ENCODE measurements around the gene CASP2.
"Not testable (repeated sequence)": the region's sequence is repeated elsewhere in the genome, so short reads cannot be mapped to it uniquely, and the experiment has no call there.

Gene CASP2

DNA sequence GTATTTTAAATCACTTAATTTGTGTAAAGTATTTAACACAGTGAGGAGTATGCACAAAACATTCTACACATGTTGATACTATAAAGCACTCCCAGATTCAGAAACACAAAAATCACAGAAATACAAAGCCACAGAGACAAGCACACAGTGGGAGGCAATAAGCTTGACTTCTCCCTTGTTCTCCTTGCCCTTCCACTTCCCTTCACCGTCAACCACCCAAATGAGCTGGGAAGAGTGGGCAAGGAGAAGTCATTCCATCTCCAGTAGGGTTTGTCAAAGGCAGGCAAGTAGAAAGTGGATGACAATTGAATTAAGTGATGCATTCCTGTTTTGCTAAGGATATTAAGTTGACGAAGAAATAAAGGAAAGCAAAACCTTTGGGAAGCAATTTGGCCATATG lies 7.6 kb upstream of the CASP2 start:
- Mint-ChIP-seq H3K27me3 (no peaks in the 10 kb centered on the region), H3K4me1 (peaks cover 40% of the 10 kb centered on the region), H3K27ac (peak overlapping the region; percentile 92), H3K36me3 (ENCODE audit: low read depth) (no peaks in the 10 kb centered on the region), H3K4me3 (peak overlapping the region; percentile 75), H3K9me3 (no peaks in the 10 kb centered on the region)
- no peak for DNase-seq
- no peak for ATAC-seq

DNA sequence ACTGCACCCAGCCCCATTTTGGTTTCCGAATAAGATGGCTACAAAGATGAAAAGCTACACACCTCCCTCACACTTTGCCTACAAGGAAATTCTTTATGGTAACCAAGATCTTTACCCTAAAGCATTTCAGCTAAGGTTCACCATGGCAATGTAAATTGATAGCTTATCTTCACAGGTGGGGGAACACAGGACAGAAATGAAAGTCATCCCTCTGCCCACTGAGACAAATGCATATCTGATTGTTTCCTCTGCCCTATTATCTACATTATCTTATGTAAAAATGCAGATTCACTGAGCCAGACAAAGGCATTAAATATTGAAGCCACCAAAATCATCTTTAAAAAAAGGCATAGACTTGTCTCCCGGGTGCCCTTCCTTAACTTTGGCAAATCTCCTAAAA lies 6.6 kb upstream of the CASP2 start:
- Mint-ChIP-seq H3K36me3 (ENCODE audit: low read depth) (no peaks in the 10 kb centered on the region), H3K4me3 (no peak overlapping the region), H3K27me3 (no peaks in the 10 kb centered on the region), H3K4me1 (peaks cover 40% of the 10 kb centered on the region), H3K9me3 (no peaks in the 10 kb centered on the region), H3K27ac (no peak overlapping the region)
- DNase-seq (no peak), ATAC-seq (no peak)

DNA sequence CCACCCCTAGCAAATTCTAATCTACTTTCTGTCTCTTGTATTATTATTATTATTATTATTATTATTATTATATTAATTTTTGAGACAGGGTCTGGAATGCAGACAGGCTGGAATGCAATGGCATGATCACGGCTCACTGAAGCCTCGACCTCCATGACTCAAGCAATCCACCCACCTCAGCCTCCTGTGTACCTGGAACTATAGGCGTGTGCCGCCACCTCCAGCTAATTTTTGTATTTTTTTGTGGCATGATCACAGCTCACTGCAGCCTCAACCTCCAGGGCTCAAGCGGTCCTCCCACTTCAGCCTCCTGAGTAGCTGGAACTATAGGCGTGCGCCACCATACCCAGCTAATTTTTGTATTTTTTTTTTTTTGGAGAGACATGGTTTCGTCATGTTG lies 6.0 kb upstream of the CASP2 start:
- Mint-ChIP-seq H3K4me3 (no peak overlapping the region), H3K36me3 (ENCODE audit: low read depth) (no peaks in the 10 kb centered on the region), H3K27ac (no peak overlapping the region), H3K27me3 (no peaks in the 10 kb centered on the region), H3K4me1 (peaks cover 45% of the 10 kb centered on the region), H3K9me3 (no peaks in the 10 kb centered on the region)
- no peak for DNase-seq
- ATAC-seq: no peak

DNA sequence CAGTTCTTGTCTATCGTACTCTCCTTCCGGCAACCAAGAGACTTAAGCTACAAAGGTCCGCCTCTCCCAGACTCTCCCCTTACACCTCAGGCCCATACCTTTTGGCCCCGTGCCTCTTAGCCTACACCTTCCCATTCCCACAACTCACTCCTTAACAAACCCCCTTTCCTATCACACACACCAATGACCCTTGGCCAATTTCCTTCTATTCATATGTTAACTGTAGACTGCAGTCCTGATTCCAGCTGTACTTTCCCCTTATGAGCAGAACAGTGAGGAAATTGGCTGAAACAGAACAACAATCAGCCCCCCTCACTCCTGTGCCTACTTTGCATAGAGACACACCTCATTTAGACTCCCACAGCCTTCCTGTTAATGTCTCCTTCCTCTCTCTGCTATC lies 4.8 kb upstream of the CASP2 start:
- ATAC-seq: no peak
- Mint-ChIP-seq H3K9me3 (peaks cover 5% of the 10 kb centered on the region), H3K4me1 (peaks cover 54% of the 10 kb centered on the region), H3K4me3 (no peak overlapping the region), H3K27me3 (no peaks in the 10 kb centered on the region), H3K36me3 (ENCODE audit: low read depth) (peaks cover 2% of the 10 kb centered on the region), H3K27ac (peak overlapping the region; percentile 1)
- no peak for DNase-seq

DNA sequence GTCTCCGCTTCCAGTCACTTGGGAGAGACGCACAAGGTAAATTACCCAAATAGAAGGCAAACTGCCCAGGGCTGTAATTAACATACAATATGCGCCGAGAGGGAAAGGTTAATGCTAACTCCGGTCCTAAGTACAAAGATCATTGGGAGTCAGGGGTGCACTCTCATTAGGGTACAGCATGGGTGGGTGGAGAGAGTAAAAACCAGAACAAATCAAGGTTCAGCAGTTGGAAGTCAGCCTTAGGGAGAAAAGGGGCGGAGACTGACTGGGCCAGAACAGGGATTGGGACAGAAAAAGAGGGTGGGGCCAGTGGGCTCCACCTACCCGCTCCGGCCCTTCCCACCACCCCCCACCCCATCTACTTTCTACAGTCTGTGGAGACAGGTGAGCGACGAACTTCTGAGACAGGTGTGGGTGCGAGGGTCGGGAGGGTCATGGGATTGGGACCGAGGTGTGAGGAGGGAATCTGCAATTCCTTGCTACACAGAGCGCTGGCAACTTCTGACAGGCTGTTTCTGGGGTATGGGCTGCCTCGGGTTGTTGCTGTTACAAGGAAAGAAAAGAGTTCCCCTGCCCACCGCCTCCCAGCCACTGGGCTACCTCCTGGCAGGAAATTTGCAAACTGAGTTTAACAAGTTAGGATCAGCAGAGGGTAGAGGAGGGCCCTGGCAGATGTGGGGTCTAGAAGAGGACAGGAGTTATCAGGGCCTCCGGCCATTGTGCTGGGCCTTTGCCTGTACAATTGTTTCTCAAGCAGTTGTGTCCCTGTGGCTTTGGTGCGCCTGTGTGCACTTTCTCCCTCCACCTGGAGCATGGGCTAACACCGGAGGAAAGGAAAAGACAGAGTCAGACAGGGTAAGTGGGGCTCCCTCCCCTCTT lies 3.3 kb upstream of the CASP2 start, which contains the start of gene TMEM139:
Gene TMEM139, plus strand, starts transcription at position 368 of the 879 bp plus-strand sequence. CDS start 1,000 bp downstream, outside the sequence.
- Mint-ChIP-seq H3K27ac (no peak within 1 kb of the TSS), H3K9me3 (peaks cover 5% of the 10 kb centered on the region), H3K36me3 (ENCODE audit: low read depth) (peaks cover 11% of the 10 kb centered on the region), H3K4me1 (peaks cover 50% of the 10 kb centered on the region), H3K4me3 (no peak within 1 kb of the TSS), H3K27me3 (no peaks in the 10 kb centered on the region)
- ATAC-seq (no peak), DNase-seq (no peak)

DNA sequence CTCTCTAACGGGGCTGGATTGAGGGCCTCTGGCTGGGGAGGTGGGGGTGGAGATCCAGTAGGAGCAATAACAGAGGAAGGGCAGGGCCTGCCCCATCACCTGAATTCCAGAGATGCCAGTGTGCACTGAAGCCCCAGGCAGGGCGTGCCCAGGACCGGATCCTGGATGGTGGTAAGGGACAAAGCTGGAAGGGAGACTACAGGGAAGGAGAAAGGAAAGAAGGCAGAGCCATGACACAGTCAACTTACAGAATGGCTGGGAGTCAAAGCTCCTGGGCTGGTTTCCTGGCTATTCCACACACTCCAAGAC lies 2.7 kb upstream of the CASP2 start:
- DNase-seq: no peak
- peaks cover 50% of the 10 kb centered on the region for H3K4me1 Mint-ChIP-seq

DNA sequence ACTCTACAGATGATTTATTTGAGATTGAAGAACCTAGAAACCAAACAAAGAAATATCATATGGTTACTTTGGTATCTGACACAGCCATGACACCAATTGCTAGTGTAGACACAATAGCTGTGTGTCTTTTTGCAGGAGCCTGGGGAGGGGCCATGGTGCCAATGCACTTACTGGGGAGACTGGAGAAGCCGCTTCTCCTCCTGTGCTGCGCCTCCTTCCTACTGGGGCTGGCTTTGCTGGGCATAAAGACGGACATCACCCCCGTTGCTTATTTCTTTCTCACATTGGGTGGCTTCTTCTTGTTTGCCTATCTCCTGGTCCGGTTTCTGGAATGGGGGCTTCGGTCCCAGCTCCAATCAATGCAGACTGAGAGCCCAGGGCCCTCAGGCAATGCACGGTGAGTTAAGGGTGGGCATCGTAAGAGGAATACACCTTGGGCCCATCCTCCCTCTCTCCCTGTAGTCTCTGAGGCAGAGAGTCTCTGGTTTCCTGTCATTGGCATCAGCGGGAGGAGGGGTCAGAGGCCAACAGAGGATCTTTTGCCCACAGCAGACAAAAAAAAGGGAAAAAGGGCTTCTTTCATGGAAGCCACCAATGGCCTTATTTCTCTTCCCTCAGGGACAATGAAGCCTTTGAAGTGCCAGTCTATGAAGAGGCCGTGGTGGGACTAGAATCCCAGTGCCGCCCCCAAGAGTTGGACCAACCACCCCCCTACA lies 2.2 kb upstream of the CASP2 start:
- Mint-ChIP-seq H3K27ac (no peak overlapping the region), H3K36me3 (ENCODE audit: low read depth) (peaks cover 20% of the 10 kb centered on the region), H3K9me3 (peaks cover 5% of the 10 kb centered on the region), H3K4me1 (peaks cover 50% of the 10 kb centered on the region), H3K4me3 (no peak overlapping the region), H3K27me3 (no peaks in the 10 kb centered on the region)
- ATAC-seq (no peak), DNase-seq (no peak)

More for the DNA sequence above, 2.7 kb upstream of the CASP2 start:
- Mint-ChIP-seq H3K27ac (no peak overlapping the region), H3K4me3 (no peak overlapping the region), H3K36me3 (ENCODE audit: low read depth) (peaks cover 16% of the 10 kb centered on the region), H3K9me3 (peaks cover 5% of the 10 kb centered on the region), H3K27me3 (no peaks in the 10 kb centered on the region)
- ATAC-seq: no peak

DNA sequence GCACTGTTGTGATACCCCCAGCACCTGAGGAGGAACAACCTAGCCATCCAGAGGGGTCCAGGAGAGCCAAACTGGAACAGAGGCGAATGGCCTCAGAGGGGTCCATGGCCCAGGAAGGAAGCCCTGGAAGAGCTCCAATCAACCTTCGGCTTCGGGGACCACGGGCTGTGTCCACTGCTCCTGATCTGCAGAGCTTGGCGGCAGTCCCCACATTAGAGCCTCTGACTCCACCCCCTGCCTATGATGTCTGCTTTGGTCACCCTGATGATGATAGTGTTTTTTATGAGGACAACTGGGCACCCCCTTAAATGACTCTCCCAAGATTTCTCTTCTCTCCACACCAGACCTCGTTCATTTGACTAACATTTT lies 1.6 kb upstream of the CASP2 start:
- Mint-ChIP-seq H3K27ac (no peak overlapping the region), H3K9me3 (peaks cover 5% of the 10 kb centered on the region), H3K27me3 (no peaks in the 10 kb centered on the region), H3K36me3 (ENCODE audit: low read depth) (peaks cover 26% of the 10 kb centered on the region), H3K4me1 (peaks cover 53% of the 10 kb centered on the region), H3K4me3 (no peak overlapping the region)
- ATAC-seq (no peak), DNase-seq (no peak)

DNA sequence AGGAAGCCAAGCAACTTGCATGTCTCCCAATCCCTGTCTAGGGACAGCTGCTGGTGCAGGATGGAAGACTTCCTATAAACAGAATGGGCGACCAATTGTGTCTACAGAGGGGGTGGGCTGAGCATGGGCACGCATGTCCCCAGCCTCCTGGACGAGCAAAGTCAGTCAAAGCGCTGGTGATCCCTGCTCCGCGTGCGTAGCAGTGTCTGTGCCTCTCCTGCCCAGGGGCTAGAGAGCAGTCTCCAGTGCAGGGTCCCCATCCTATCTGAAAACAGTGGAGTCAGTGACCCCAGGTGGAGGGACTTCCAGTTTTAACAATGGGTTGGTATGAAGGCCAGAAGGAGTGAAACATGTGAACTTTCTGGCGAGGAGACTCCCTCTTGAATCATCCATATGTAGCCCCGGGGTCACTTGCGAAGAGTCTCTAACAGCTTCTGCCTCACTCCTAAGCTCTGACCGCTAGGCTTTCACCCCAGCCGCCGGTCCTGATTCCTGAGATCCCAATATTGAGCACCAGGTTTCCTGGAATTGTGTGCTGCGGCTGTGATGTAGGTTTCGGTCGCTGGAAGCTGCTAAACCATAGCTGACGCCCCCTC lies 714 bp upstream of the CASP2 start:
- Mint-ChIP-seq H3K27me3 (no peaks in the 10 kb centered on the region), H3K4me3 (peak overlapping the region; percentile 98), H3K4me1 (peaks cover 55% of the 10 kb centered on the region), H3K27ac (peak overlapping the region; percentile 96), H3K36me3 (ENCODE audit: low read depth) (peaks cover 33% of the 10 kb centered on the region), H3K9me3 (peaks cover 5% of the 10 kb centered on the region)
- ATAC-seq (no peak), DNase-seq (no peak)

DNA sequence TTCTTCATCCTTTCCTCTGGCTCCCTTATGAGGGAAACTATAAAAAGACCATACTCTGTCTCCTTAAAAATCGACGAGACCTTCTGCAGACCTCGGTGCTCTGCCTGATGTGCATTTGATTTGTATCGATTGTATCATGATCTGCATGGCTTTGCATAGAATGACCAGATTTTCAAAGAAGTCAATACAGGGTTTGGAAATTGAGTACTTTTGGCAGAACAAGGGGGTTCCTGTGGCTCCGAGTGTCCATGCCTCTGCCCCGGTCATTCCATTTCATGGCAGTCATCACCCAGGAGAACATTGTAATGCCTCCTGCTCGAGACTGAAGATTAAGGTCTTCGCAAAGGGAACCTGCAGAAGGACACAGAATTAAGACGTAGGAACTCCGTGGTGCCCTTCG lies 685 bp downstream of the CASP2 start:
- Mint-ChIP-seq H3K9me3 (peaks cover 5% of the 10 kb centered on the region), H3K36me3 (ENCODE audit: low read depth) (peaks cover 44% of the 10 kb centered on the region), H3K27ac (peak overlapping the region; percentile 96), H3K4me3 (peak overlapping the region; percentile 98), H3K4me1 (peaks cover 57% of the 10 kb centered on the region), H3K27me3 (no peaks in the 10 kb centered on the region)
- DNase-seq (no peak), ATAC-seq (no peak)

DNA sequence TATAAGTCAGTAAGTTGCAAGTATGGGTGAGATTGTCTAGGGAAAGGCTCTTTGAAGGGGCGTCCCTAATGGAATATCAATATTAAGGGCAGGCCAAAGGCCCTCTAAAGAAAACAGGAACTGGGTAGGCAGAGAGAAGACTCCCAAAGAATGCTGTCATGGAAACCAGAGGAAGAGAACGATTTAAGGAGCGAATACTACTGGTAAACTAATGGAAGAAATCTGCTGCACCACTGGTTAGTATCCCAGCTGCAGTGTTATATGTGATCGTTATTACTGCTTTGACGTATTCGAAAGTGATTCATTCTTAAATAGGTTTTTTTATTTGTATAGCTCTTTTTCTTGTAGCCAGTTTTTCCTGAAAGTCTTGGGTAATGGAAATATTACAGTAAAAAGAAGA lies 1.3 kb downstream of the CASP2 start:
- H3K9me3 Mint-ChIP-seq: peaks cover 5% of the 10 kb centered on the region
- H3K4me3 Mint-ChIP-seq: peak overlapping the region; percentile 98
- no peak for DNase-seq
- H3K4me1 Mint-ChIP-seq: peaks cover 57% of the 10 kb centered on the region
- H3K27ac Mint-ChIP-seq: peak overlapping the region; percentile 96
- no peak for ATAC-seq
- H3K27me3 Mint-ChIP-seq: no peaks in the 10 kb centered on the region
- H3K36me3 Mint-ChIP-seq (ENCODE audit: low read depth): peaks cover 50% of the 10 kb centered on the region

DNA sequence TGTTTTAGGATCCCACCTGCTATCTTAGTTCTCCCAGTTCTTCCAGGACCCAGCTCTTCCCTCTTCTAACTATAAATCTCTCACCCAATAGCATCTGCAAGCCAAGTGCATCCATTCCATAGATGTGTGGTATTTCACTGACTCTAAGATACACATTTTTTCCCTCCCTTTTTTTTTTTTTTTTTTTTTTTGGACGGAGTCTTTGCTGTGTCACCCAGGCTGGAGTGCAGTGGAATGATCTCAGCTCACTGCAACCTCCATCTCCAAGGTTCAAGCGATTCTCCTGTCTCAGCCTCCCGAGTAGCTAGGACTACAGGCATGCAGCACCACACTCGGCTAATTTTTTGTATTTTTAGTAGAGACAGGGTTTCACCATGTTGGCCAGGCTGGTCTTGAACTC lies 1.7 kb downstream of the CASP2 start:
- DNase-seq, ATAC-seq, H3K27me3 Mint-ChIP-seq, H3K9me3 Mint-ChIP-seq: not testable (repeated sequence)
- Mint-ChIP-seq H3K4me1 (peaks cover 61% of the 10 kb centered on the region), H3K36me3 (ENCODE audit: low read depth) (peaks cover 55% of the 10 kb centered on the region), H3K4me3 (peak overlapping the region; percentile 98), H3K27ac (peak overlapping the region; percentile 96)

DNA sequence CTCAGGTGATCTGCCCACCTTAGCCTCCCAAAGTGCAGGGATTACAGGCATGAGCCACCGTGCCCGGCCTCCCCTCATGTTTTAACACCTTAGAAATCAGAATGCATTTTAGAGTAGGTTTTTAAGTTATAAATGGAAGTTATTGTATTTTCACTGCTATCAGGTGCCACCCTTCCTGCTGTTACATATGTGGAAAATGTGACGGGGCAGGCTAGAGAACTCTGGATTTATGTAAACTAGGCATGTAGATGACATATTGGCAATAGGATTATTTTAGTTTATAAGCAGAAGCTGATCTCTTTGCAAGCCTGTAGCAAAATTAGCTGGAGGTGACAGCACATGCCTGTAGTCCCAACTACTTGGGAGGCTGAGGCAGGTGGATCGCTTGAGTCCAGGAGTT lies 2.1 kb downstream of the CASP2 start:
- no peak for ATAC-seq
- peak overlapping the region; percentile 98 for H3K4me3 Mint-ChIP-seq
- peaks cover 59% of the 10 kb centered on the region for H3K36me3 Mint-ChIP-seq (ENCODE audit: low read depth)
- no peak for DNase-seq
- no peak overlapping the region for H3K27ac Mint-ChIP-seq
- H3K4me1 Mint-ChIP-seq: peaks cover 65% of the 10 kb centered on the region
- H3K9me3 Mint-ChIP-seq: peaks cover 5% of the 10 kb centered on the region
- H3K27me3 Mint-ChIP-seq: no peaks in the 10 kb centered on the region

DNA sequence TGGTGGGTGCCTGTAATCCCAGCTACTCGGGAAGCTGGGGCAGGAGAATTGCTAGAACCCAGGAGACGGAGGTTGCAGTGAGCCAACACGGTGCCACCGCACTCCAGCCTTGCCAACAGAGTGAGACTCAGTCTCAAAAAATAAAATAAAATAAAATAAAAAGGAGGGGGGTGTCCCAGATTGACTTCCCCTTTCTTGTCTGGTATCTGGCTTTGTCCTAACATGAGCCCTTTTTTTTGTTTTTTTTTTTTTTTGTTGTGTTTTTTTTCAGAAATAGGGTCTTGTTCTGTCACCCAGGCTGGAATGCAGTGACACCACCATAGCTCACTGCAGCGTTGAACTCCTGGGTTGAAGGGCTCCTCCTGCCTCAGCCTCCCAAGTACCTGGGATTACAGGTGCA lies 4.7 kb downstream of the CASP2 start:
- Mint-ChIP-seq H3K27me3 (no peaks in the 10 kb centered on the region), H3K4me3 (no peak overlapping the region), H3K4me1 (peaks cover 68% of the 10 kb centered on the region), H3K36me3 (ENCODE audit: low read depth) (peaks cover 77% of the 10 kb centered on the region), H3K27ac (no peak overlapping the region), H3K9me3 (peaks cover 2% of the 10 kb centered on the region)
- no peak for ATAC-seq
- no peak for DNase-seq

DNA sequence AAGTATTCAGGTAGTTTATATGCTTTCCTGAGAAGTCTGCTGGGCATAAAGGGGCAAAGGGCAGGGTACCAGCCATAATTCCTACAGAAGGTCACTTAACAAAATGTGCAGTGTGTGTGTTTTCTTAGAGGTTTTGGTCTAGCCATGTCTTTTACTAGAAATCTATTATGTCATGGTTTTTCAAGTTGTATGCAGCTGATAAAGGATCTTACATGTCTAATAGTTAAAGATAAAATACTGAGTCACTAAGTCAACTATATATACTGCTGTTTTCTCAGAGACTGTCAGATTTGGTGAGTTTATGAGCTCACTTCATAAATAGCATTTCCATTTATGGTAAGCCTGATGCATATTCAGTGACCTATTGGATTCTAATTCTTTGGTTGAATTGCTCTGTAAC lies 7.7 kb downstream of the CASP2 start:
- Mint-ChIP-seq H3K4me1 (peaks cover 48% of the 10 kb centered on the region), H3K9me3 (no peaks in the 10 kb centered on the region), H3K27me3 (no peaks in the 10 kb centered on the region), H3K36me3 (ENCODE audit: low read depth) (peaks cover 80% of the 10 kb centered on the region), H3K4me3 (no peak overlapping the region), H3K27ac (peak overlapping the region; percentile 11)
- ATAC-seq (no peak), DNase-seq (no peak)

All from activated naive CD8-positive, alpha-beta T cell treated with anti-CD3 and anti-CD28 coated beads, Interleukin-2, amount 50 U/mL, for 24 hours (primary cell).